Measurements from ENCODE around the gene CENPH. TPM values are rescaled to one million over a fixed set of nuclear protein-coding genes. Genes with fewer than 3 reads are reported as not detected.
"Not testable (repeated sequence)": the region's sequence is repeated elsewhere in the genome, so short reads cannot be mapped to it uniquely, and the experiment has no call there.

The CENPH gene
- polyA plus RNA-seq, 1 of the 3 experiments (the other 2 are of a cell fraction), result 14.6 TPM

DNA sequence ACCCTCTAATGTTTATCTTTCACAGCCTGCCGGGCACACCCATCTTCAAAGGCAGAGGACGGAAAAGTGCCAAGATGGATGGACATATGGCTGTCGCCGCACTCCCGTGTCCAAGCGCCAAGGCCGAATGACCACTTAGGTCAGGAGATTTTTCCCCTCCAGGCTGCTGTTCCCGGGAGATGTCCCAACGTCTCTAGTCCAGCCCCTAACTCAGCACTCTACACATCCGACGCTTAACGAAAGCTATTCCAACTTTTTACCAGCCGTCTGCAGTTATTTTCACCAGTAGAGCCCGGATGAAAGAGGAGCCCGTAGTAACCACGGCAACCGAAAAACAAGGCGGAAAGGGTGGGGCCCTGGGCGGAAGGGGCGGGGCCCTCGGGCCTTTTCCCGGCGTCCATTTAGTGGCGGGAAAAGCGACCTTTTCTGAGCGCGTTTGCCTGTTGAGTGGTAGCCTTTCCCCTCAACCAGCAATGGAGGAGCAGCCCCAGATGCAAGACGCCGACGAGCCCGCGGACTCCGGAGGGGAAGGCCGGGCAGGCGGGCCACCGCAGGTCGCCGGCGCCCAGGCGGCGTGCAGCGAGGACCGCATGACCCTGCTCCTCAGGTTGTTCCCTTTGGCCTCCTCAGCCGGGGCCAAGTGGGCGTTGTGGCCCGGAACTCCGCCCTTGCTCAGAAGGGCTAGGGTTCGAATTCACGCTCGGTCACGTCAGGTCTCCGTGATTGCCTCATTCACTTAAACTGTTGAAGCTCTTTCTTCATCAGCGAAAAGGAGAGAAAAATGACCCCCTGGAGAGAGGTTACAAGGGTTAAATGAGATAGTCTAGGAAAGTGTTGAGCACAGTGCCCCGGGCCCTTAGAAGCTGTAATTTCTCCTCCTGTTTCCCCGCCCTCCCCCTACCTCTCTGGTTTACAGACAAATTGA, at the start of gene CENPH (continued):
- TF ChIP-seq, protein P1, sequence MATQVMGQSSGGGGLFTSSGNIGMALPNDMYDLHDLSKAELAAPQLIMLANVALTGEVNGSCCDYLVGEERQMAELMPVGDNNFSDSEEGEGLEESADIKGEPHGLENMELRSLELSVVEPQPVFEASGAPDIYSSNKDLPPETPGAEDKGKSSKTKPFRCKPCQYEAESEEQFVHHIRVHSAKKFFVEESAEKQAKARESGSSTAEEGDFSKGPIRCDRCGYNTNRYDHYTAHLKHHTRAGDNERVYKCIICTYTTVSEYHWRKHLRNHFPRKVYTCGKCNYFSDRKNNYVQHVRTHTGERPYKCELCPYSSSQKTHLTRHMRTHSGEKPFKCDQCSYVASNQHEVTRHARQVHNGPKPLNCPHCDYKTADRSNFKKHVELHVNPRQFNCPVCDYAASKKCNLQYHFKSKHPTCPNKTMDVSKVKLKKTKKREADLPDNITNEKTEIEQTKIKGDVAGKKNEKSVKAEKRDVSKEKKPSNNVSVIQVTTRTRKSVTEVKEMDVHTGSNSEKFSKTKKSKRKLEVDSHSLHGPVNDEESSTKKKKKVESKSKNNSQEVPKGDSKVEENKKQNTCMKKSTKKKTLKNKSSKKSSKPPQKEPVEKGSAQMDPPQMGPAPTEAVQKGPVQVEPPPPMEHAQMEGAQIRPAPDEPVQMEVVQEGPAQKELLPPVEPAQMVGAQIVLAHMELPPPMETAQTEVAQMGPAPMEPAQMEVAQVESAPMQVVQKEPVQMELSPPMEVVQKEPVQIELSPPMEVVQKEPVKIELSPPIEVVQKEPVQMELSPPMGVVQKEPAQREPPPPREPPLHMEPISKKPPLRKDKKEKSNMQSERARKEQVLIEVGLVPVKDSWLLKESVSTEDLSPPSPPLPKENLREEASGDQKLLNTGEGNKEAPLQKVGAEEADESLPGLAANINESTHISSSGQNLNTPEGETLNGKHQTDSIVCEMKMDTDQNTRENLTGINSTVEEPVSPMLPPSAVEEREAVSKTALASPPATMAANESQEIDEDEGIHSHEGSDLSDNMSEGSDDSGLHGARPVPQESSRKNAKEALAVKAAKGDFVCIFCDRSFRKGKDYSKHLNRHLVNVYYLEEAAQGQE (IDR thresholded peaks at IDR 0.05; ENCODE audit: low read depth, low read length), result 0 out of 2 replicates have a peak, but pooled peaks have one; percentile 8
- TF ChIP-seq MEF2A (IDR thresholded peaks at IDR 0.05; ENCODE audit: borderline replicate concordance, low read depth) (no peak), RCOR1 (IDR thresholded peaks at IDR 0.05; ENCODE audit: low read length) (no peak), CTCF (IDR thresholded peaks at IDR 0.05) (no peak), TCF12 (IDR thresholded peaks at IDR 0.05) (no peak), NFIC (IDR thresholded peaks at IDR 0.05; ENCODE audit: borderline replicate concordance) (no peak), ELF1 (IDR thresholded peaks at IDR 0.05) (no peak)

- H3K36me3 ChIP-seq (replicated peaks in 1 of 2; ENCODE audit: control insufficient read depth in 1 of 2, insufficient read depth in 2 of 2, low read length in 1 of 2); H4K20me1 ChIP-seq (ENCODE audit: insufficient read depth); H3K79me2 ChIP-seq (ENCODE audit: insufficient read depth); H3K4me2 ChIP-seq; H3K4me1 ChIP-seq (ENCODE audit: control insufficient read depth in 1 of 2, insufficient read depth in 2 of 2, low read depth in 1 of 2, low read length in 1 of 2); H2AFZ ChIP-seq (ENCODE audit: low read depth); H3K27me3 ChIP-seq (ENCODE audit: insufficient read depth); H3K9me2 ChIP-seq; DNase-seq; H3K9ac ChIP-seq; H3K4me3 ChIP-seq (ENCODE audit: low read depth in 2 of 2, low read length in 1 of 2); H3K27ac ChIP-seq (ENCODE audit: low read depth in 2 of 2, low read length in 1 of 2); H3F3A ChIP-seq (replicated peaks; ENCODE audit: insufficient read depth); POLR2A ChIA-PET: not testable (repeated sequence)
- CTCF ChIA-PET, result interaction anchor here (0.6 to 1.2 kb wide), 2 partner anchors 47 to 97 kb away, joined by 3 read pairs; partner anchors contain the start of gene SLC30A5
- H3K9me3 ChIP-seq, result 0 out of 2 replicates have a peak, but pooled peaks cover 12% of the 10 kb centered on the region
- WGBS (ENCODE audit: low lambda C conversion rate), result 94% methylated on average over 4 of the region's 4 CpGs
Observed at GRCh38 chr5:69140239-69140638, 49.1 kb upstream of the CENPH start.

DNA sequence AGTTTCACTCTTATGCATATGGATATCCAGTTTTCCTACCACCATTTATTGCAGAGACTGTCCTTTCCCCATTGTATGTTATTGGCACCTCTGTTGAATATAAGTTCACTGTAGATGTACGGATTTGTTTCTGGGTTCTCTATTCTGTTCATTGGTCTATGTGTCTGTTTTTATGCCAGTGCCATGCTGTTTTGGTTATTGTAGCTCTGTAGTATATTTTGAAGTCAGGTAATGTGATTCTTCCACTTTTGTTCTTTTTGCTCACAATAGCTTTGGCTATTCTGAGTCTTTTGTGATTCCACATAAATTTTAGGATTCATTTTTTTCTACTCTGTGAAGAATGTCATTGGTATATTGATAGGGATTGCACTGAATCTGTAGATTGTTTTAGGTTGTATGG, 48.6 kb upstream of the CENPH start:
- no peak overlapping the region for H3K27ac ChIP-seq (ENCODE audit: low read depth in 2 of 2, low read length in 1 of 2)
- H3K4me2 ChIP-seq, result no peak overlapping the region
- no peaks in the 10 kb centered on the region for H3F3A ChIP-seq (replicated peaks; ENCODE audit: insufficient read depth)
- H3K27me3 ChIP-seq (ENCODE audit: insufficient read depth), result no peaks in the 10 kb centered on the region
- H3K4me1 ChIP-seq (ENCODE audit: control insufficient read depth in 1 of 2, insufficient read depth in 2 of 2, low read depth in 1 of 2, low read length in 1 of 2), result no peaks in the 10 kb centered on the region
- H3K79me2 ChIP-seq (ENCODE audit: insufficient read depth), result no peaks in the 10 kb centered on the region
- ChIA-PET CTCF (interaction anchor here (1.2 kb wide), 1 partner anchor 47 kb away, joined by 3 read pairs; the partner anchor contains the start of gene SLC30A5), POLR2A (no interaction called here)
- H2AFZ ChIP-seq (ENCODE audit: low read depth), result no peak overlapping the region
- TF ChIP-seq CHD2 (IDR thresholded peaks at IDR 0.05; ENCODE audit: low read length, partially characterized antibody) (no peak), SMC3 (IDR thresholded peaks at IDR 0.05; ENCODE audit: low read depth, low read length) (no peak), EZH2phosphoT487 (IDR thresholded peaks at IDR 0.05; ENCODE audit: borderline replicate concordance, low read depth) (no peak)
- no peaks in the 10 kb centered on the region for H4K20me1 ChIP-seq (ENCODE audit: insufficient read depth)
- no peak for DNase-seq
- no peaks in the 10 kb centered on the region for H3K9me2 ChIP-seq
- H3K36me3 ChIP-seq (replicated peaks in 1 of 2; ENCODE audit: control insufficient read depth in 1 of 2, insufficient read depth in 2 of 2, low read length in 1 of 2), result peaks cover 0 to 4% of the 10 kb centered on the region in 2 experiments
- no peak overlapping the region for H3K9ac ChIP-seq
- WGBS (ENCODE audit: low lambda C conversion rate), result 21% methylated on average over 1 of the region's 1 CpG
- 0 out of 2 replicates have a peak, but pooled peaks cover 12% of the 10 kb centered on the region for H3K9me3 ChIP-seq
- H3K4me3 ChIP-seq (ENCODE audit: low read depth in 2 of 2, low read length in 1 of 2), result no peak overlapping the region

- WGBS (ENCODE audit: low lambda C conversion rate), result 93% methylated on average over 7 of the region's 7 CpGs
- H3K4me3 ChIP-seq (ENCODE audit: low read depth in 2 of 2, low read length in 1 of 2); H3K36me3 ChIP-seq (replicated peaks in 1 of 2; ENCODE audit: control insufficient read depth in 1 of 2, insufficient read depth in 2 of 2, low read length in 1 of 2); H3F3A ChIP-seq (replicated peaks; ENCODE audit: insufficient read depth); H3K9ac ChIP-seq; H3K27me3 ChIP-seq (ENCODE audit: insufficient read depth); POLR2A ChIA-PET; DNase-seq; H3K4me2 ChIP-seq; H3K9me3 ChIP-seq; H3K27ac ChIP-seq (ENCODE audit: low read depth in 2 of 2, low read length in 1 of 2); CTCF ChIA-PET; H4K20me1 ChIP-seq (ENCODE audit: insufficient read depth); H3K79me2 ChIP-seq (ENCODE audit: insufficient read depth); H3K9me2 ChIP-seq; H2AFZ ChIP-seq (ENCODE audit: low read depth); H3K4me1 ChIP-seq (ENCODE audit: control insufficient read depth in 1 of 2, insufficient read depth in 2 of 2, low read depth in 1 of 2, low read length in 1 of 2): not testable (repeated sequence)
Observed at GRCh38 chr5:69148576-69148975, 40.8 kb upstream of the CENPH start.

Measured in SK-N-SH (cell line).